NT2/D1 (cell line): ENCODE measurements around the gene MAGED2.
"Not testable (repeated sequence)": the region's sequence is repeated elsewhere in the genome, so short reads cannot be mapped to it uniquely, and the experiment has no call there.

Source experiments
- DNase-seq: peaks from one replicate; pipeline ENCODE4 v3.0.0-alpha.2; 2011; ENCODE audit warnings: low read depth, low spot score
- H3K27me3 ChIP-seq: 2 replicates; pipeline ENCODE4 v1.6.0; 2011; ENCODE audit warnings: mild to moderate bottlenecking; ENCODE audit not compliant: insufficient read length, insufficient read depth
- H3K36me3 ChIP-seq: 2 replicates; pipeline ENCODE4 v1.6.1; 2011; ENCODE audit warnings: mild to moderate bottlenecking, low read length, mixed read lengths; ENCODE audit not compliant: insufficient read depth, insufficient read length
- H3K4me1 ChIP-seq: 2 replicates; pipeline ENCODE4 v1.5.1; 2011; ENCODE audit not compliant: insufficient read depth, insufficient read length
- H3K4me3 ChIP-seq: 2 replicates; pipeline ENCODE4 v1.5.1; 2011; ENCODE audit warnings: low read depth; ENCODE audit not compliant: insufficient read length
- H3K9ac ChIP-seq: 2 replicates; pipeline ENCODE4 v1.6.0; 2011; ENCODE audit warnings: low read depth; ENCODE audit not compliant: insufficient read length
- H3K9me3 ChIP-seq: 2 replicates; pipeline ENCODE4 v1.5.1; 2011; ENCODE audit warnings: mild to moderate bottlenecking, low read length; ENCODE audit not compliant: insufficient read depth
- SUZ12 ChIP-seq: IDR thresholded peaks from 2 replicates; pipeline ENCODE4 v1.6.1; 2011; ENCODE audit not compliant: insufficient read length, insufficient read depth; ENCODE audit errors: extremely low read depth
- YY1 ChIP-seq: IDR thresholded peaks from 2 replicates; pipeline ENCODE4 v1.6.1; 2011; ENCODE audit not compliant: insufficient read length, insufficient read depth
- ZNF274 ChIP-seq: IDR thresholded peaks from 2 replicates; pipeline ENCODE4 v1.6.1; 2011; ENCODE audit warnings: mild to moderate bottlenecking, low read depth, low read length

The MAGED2 gene

GRCh38 chrX:54842607-54843006 is 35.1 kb downstream of the MAGED2 start:
- H3K4me3 ChIP-seq = no peak overlapping the region
- DNase-seq = no peak
- no peaks in the 10 kb centered on the region for H3K9me3 ChIP-seq
- H3K9ac ChIP-seq = no peak overlapping the region
- no peak for TF ChIP-seq YY1
- H3K27me3 ChIP-seq = no peaks in the 10 kb centered on the region
- no peaks in the 10 kb centered on the region for H3K36me3 ChIP-seq
- peaks cover 4% of the 10 kb centered on the region for H3K4me1 ChIP-seq

DNA sequence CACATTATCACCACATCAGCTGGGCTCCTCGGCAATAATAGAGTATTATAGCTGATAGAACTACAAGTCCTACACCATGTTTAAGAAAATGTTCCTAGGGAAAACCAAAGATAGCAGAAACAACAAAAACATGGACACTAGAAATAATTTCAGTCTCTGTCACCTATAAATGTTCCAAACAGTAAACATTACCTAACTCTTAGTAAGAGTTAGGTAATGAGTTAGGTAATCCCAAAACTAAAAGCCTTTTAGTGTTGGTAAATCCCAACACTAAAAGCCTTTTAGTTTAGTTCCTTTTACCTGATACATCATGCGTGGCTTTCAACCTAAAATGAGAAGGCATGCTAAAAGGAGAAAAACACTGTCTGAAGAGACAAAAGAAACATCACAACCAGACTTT is 35.5 kb downstream of the MAGED2 start:
- Histone ChIP-seq H3K9me3 (no peaks in the 10 kb centered on the region), H3K4me1 (peaks cover 4% of the 10 kb centered on the region), H3K9ac (no peak overlapping the region), H3K27me3 (no peaks in the 10 kb centered on the region), H3K36me3 (no peaks in the 10 kb centered on the region), H3K4me3 (no peak overlapping the region)
- DNase-seq = no peak
- TF ChIP-seq SUZ12 (no peak), ZNF274 (no peak)

DNA sequence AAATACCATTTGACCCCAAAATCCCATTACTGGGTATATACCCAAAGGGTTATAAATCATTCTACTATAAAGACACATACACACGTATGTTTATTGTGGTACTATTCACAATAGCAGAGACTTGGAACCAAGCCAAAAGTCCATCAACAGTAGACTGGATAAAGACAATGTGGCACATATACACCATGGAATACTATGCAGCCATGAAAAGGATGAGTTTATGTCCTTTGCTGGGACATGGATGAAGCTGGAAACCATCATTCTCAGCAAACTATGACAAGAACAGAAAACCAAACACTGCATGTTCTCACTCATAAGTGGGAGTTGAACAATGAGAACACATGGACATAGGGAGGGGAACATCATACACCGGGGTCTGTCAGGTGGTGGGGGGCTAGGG is 40.2 kb downstream of the MAGED2 start:
- DNase-seq, H3K36me3 ChIP-seq, H3K4me1 ChIP-seq, H3K4me3 ChIP-seq, H3K9me3 ChIP-seq, H3K9ac ChIP-seq, H3K27me3 ChIP-seq: not testable (repeated sequence)

DNA sequence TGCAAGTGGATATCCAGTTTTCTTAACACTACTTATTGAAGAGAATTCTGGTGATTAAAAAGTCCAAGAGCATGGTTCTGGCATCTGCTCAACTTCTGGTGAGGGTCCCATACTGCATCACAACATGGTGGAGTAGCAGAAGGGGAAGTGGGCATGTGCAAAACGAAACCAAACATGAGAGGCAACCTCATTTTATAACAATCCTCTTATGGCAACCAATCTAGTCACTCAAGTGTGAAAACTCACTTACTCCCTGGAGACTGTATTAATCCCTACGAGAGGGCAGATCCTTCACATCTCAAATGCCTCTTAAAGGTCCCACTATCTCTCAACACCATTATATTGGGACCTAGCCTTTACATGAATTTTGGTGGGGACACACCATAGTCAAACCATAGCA is 57.7 kb downstream of the MAGED2 start:
- no peak for DNase-seq
- TF ChIP-seq SUZ12 = no peak
- TF ChIP-seq ZNF274 = no peak
- TF ChIP-seq YY1 = no peak
- H3K36me3 ChIP-seq = no peaks in the 10 kb centered on the region
- H3K4me1 ChIP-seq = no peaks in the 10 kb centered on the region
- H3K4me3 ChIP-seq = no peak overlapping the region
- no peak overlapping the region for H3K9ac ChIP-seq
- no peaks in the 10 kb centered on the region for H3K27me3 ChIP-seq
- no peaks in the 10 kb centered on the region for H3K9me3 ChIP-seq
